ENCODE measurements around the gene NEURL1. TPM values are rescaled to one million over a fixed set of nuclear protein-coding genes. Genes with fewer than 3 reads are reported as not detected.
"Not testable (repeated sequence)": the region's sequence is repeated elsewhere in the genome, so short reads cannot be mapped to it uniquely, and the experiment has no call there.

NEURL1 gene
- total RNA-seq, 2 donors from 2014 or later = 0.37 to 0.48 TPM

DNA sequence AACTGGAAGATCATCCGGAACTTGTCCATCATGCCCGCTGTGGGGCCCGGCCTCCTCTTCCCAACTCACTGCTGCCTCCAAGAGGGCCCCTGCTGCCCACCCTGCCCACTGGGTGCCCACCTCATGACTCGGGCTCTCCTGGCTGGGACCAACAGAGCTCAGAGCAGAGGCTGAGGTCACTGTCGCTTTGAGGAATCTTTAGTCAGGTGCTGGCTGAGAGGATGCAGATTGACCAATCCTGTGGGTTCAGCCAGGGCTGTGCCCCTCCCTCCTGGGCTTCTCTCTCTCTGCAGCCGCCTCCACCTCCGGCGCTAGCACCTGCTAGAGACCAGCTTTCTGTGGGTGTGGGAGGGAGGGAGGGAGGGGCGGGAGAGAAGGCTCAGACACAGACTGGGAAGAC lies 34.8 kb upstream of the NEURL1 start, which contains the start of gene CALHM1:
Gene CALHM1, minus strand, starts transcription at position 181 of the 400 bp plus-strand sequence. Its CDS starts 149 bp downstream, at position 32.
- no peak for DNase-seq (ENCODE audit: low spot score)
- intact Hi-C loops (cut with DNase I) = no loop called here

DNA sequence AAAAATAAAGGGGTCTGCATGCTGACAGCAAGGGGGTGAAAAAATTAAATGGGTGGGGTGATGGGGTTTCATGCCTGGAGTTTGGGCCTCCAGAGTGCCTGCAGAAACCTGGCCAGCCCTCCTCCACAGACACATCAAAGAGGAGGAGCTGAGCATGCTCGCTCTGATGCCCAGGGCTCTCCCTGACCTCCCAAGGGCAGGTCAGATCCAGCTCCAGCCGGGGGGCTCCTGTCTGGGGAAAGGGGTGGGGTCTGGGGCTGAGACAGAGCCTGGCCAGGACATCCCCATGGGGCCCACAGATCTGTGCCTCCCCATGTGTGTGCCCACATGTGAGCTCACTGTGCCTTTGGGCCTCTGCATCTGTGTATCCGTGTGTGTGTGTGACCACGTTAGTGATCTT lies 33.9 kb upstream of the NEURL1 start:
- intact Hi-C loops (cut with DNase I) = no loop called here
- no peak for DNase-seq (ENCODE audit: low spot score)

DNA sequence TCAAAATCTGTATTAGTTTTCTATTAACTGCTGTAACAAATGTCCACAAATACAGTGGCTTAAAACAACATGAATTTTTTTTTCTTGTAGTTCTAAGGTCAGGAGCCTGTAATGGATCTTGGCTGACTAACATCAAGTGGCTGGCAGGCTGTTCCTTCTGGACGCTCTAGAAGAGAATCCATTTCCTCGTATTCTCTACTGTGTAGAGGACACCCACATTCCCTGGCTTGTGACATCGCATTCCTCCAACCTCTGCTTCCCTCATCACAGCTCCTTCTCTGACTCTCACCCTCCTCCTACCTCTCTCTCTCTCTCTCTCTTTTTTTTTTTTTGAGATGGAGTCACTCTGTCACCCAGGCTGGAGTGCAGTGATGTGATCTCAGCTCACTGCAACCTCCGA lies 30.0 kb upstream of the NEURL1 start:
- intact Hi-C loops (cut with DNase I) = no loop called here
- DNase-seq (ENCODE audit: low spot score) = no peak

DNA sequence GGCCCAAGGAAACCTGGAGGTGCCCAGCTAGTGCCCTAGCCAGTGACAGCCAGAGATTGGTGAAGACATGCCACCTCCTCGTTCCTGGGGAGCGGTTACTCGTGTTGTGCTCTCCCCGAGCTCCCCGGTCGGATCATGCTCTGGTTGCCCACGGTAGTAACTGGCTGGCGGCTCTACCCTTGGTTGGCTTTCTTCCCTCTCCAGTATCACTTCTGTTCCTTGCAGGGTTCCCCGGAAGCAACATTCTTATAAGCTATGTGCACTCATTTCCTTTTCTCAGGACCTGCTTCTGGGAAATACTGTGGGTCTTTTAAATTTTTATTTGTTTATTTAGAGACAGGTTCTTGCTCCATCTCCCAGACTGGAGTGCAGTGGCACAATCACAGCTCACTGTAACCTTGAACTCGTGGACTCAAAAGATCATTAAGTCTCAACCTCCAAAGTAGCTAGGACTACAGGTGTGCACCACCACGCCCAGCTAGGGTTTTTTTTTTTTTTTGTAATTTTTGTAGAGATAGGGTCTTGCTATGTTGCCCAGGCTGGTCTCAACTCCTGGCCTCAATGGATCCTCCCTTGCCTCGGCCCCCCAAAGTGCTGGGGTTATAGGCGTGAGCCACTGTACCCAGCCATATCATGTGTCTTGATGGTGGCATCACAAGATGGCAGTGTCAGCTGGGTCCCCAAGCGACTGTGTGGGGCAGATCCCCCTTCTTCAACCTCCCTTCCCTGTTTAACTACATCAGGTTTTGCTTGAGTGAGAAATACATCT lies 27.9 kb upstream of the NEURL1 start:
- no peak for DNase-seq (ENCODE audit: low spot score)
- intact Hi-C loops (cut with DNase I) = no loop called here

DNA sequence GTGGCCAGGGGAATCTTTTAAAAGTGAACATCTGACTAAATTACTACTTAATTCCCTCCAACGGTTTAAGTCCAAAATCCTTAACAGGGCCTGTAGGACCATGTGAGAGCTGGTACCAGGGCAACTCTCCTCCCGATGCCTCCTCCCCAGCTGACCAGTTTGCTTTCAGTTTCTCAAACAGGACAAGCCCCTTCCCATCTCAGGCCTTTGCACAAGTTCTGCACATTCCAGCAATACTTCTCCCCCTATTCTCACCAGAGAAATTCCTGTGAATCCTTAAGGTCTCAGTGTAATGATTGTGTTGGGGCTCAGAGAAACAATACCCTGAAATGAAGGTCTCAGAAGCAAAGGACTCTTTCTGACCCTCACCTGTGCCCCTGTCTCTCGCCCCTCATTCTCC lies 26.8 kb upstream of the NEURL1 start:
- no peak for DNase-seq (ENCODE audit: low spot score)
- intact Hi-C loops (cut with DNase I) = no loop called here

DNA sequence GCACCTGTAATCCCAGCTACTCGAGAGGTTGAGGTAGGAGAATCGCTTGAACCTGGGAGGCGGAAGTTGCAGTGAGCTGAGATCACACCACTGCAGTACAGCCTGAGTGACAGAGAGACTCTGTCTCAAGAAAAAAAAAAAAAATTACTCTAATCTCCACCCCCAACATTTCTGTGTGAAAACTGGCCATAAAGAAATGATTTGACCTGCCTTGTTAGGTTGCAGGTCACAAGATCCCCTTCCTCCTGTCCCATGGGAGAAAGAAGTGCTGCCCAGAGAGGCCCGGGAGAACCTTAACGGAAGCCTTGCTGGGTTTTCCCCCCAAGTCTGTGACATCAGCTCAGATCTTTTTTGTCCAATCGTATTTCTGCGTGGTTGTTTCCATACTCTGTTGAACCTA lies 26.1 kb upstream of the NEURL1 start:
- intact Hi-C loops (cut with DNase I) = no loop called here
- DNase-seq (ENCODE audit: low spot score) = no peak

DNA sequence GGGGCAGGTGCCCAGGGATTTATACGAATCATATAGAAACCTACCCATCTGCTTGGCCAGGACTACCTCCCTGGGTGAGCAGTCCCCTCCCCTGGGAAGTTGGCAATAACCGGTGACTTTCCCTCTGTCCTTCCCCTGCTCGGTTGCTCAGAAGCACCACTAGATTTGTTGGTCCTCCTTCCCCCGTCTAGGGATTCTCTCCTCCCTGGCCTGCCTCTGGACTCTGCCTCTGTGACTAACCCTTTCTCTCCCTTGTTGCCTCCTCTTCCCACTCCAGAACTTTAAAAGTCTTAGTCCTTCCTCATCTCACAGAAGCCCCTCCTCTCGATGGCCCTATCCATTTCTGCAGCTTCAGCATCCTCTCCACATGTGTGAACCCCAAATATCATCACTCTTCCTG lies 24.3 kb upstream of the NEURL1 start:
- DNase-seq (ENCODE audit: low spot score) = no peak
- intact Hi-C loops (cut with DNase I) = no loop called here

DNA sequence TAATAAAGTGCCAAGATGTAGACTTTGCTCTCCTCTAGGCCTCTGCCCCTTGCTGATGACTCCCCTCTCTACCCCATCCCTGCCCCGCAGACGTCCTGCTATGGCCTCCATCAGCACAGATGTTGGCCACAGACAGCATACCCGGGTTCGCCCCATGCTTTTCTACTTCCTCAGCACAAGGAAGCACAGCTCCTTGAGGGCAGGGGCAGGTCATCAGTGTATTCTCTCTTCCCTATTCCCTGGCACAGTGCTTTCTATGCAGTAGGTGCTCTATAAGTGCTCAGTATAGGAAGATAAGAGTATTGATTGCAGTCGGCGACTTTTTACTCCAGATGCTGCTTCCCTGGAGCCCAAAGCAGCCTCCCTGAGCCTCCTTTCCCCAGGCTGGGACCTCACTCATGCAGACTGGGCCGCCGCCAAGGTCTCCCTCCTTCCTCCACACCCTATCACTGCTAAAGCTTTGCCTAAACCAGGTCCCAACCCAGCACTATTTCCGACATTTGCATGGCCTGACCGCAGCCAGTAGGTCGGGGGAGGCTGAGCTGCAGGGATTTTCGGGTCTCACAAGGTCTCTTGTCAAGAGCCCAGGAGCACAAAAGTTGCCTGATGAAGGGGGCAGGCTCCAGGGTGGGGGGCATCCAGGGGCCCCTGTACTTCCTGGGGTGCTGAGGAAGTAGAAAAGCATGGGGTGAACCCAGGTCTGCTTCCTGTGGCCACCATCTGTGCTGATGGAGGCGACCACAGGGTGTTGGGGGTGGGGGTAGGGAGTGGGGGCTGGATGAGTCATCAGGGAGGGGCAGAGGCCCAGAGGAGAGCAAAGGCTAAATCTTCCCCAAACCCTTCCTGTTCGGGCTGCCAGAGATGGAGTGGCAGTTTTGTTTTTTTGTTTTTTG lies 22.5 kb upstream of the NEURL1 start:
- DNase-seq (ENCODE audit: low spot score) = peak; percentile 91
- intact Hi-C loops (cut with DNase I) = no loop called here

DNA sequence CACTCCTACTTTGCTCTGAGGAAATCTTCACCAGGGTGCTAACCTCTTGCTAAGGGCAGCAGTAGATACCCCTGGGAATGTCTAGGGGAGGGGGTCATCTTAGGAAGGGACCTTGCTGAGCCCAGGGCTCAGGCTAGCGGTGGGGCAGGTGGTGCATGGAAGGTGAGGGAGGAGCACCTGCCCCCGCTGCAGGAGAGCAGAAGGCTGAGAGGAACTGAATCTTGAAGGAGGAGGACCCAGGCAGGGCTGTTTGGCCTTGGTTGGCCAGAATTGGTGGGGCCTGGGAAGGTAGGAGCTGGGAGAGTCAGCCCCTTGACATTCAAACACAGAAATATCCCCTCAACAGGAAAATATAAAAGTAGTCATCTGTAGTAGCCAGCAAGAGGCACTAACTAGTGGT lies 21.5 kb upstream of the NEURL1 start:
- intact Hi-C loops (cut with DNase I) = no loop called here
- DNase-seq (ENCODE audit: low spot score) = no peak

DNA sequence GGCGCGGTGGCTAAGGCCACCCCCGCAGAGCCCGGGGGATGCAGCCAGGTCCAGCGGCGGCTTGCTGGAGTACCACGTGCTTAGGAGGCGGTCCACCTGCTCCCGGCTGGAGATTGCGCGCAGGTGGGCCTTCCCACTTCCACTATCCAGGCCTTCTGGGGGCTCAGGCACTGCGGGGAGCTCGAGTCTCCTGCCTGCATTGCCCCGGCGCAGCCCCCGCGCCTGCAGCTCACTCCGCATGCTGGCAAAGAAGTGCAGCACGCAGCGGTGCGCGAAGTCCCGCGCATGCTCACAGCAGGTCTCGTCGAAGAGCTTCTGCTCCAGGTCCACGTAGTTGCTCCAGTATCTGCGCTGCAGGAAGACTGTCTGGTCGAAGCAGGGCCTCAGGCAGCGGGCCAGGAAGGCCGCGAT lies 20.2 kb upstream of the NEURL1 start:
- no peak for DNase-seq (ENCODE audit: low spot score)
- intact Hi-C loops (cut with DNase I) = no loop called here

DNA sequence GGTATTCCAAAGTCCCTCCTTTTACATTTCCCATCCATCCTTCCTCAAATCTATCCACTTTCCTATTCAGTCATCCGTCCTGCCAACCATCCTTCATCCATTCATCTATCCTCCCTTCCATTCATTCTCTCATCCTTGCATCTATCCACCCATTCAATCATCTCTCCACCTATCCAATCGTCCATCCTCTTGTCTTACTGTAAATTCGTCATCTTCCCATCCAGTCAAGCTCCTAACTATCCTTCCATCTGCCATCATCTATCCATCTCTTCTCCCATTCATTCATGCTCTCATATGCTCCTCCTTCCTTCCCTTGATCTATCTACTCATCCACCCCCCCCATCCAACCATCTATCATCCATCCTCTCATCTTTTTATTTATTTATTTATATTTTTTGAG lies 19.4 kb upstream of the NEURL1 start:
- intact Hi-C loops (cut with DNase I) = no loop called here
- DNase-seq (ENCODE audit: low spot score) = no peak

DNA sequence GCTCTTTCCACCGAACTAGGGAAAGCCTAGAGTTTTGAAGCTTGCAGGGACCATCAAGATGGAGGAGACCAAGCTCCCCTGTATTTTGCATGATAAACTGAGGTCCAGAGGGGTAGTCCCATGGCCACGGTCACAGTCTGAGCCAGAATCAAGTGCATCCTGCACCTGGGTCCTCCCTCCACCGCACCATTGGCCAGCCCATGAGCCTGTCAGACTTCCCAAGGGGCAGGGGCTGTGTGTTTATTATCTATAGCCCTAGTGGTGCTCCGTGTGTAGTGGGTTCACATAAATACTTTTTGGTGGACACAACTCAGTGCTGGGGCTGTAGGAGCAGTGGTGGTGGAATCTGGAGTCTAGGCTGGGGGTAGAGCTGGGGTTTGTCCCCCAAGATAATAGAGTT lies 18.1 kb upstream of the NEURL1 start:
- intact Hi-C loops (cut with DNase I) = no loop called here
- no peak for DNase-seq (ENCODE audit: low spot score)

DNA sequence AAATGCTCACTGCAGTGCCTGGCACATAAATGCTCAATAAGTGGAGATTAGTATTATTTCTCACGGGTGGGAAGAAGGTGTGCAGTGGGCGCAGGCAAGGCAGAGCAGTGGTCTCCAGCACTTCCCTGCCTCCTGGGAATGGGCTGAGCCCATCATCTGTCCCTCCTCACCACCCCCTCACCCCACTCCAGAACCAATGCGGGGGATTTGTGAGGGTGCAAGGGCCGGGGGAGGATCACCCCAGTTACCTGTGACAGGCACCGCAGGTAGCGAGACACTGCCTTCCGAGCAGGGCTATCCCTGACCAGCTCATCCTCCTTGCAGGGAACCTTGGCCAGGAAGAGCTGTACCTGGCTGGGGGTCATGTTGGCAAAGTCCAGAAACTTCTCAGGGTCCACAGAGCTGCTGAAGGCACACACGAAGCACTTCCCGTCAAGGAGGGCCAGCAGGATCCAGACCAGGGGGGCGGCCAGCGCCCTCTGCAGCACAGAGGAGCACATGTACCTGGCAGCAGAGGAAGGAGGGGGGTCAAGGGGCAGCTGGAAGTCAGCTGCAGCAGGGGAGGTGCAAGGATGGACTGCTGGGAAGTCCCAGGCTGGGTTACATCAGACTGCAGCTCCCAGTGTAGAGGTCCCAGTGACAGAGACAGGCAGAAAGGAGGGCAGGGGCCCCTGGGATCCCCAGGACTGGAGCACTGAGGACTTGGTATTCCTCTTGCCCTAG lies 17.3 kb upstream of the NEURL1 start:
- intact Hi-C loops (cut with DNase I) = no loop called here
- no peak for DNase-seq (ENCODE audit: low spot score)

DNA sequence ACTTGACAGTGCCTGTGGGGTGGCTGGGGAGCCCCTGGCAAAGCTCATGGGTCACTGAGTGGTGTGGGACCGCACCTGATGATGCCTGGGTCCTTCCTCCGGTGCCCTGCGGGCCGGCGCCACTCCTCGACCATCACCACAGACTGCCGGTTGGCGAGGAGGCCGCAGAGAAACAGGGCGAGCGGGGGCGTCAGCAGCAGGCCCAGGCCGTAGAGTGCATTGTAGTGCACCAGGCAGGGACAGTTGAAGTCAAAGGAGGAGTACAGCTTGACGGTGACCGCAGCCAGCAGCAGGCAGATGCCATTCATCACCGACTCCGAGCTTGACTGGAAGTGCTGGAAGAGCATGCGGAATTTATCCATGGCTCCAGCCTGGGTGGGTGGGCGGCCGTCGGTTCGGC lies 14.8 kb upstream of the NEURL1 start:
- DNase-seq (ENCODE audit: low spot score) = no peak
- intact Hi-C loops (cut with DNase I) = no loop called here

DNA sequence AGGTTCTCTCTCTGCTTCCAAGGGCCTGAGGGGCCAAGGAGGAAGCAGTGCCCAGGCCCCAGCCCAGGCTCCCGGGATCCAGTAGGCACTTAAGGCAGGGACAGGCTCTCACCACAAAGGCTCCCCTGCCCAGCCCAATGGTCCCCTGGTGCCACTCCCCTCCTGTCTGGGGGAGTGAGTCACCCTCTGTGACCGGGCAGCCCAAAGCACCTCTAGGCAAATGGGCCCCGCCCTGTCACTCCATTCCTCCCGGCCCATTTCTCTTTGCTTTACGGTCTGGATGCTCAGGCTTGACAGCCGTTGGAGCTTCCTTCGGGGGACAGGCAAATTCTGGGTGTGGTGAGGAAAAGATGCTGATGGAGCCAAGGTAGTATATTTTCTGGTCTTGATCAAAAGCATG lies 14.4 kb upstream of the NEURL1 start, which contains the start of gene CALHM3:
Gene CALHM3, minus strand, starts transcription at position 106 of the 400 bp plus-strand sequence. CDS start 208 bp downstream, outside the sequence.
- intact Hi-C loops (cut with DNase I) = no loop called here
- DNase-seq (ENCODE audit: low spot score) = no peak

DNA sequence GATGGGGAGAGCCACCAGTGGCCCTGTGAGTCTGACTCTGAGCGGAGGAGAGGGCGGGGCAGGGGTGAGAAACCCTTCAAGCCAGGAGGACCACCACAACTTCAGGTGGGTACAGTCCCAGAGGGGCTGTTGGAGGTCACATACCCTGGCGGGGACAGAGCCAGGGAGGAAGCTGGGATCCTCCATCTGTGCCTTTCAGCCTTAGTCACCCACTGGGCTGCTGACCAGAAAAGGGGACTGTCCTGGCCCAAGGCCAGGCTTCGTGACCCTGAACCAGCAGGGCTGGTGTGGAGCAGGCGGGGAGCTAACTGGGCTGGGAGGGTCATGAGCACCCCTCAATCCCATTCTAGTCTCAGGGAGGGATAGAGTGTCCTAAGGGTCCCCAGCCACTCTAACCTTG lies 13.0 kb upstream of the NEURL1 start:
- no peak for DNase-seq (ENCODE audit: low spot score)
- intact Hi-C loops (cut with DNase I) = no loop called here

DNA sequence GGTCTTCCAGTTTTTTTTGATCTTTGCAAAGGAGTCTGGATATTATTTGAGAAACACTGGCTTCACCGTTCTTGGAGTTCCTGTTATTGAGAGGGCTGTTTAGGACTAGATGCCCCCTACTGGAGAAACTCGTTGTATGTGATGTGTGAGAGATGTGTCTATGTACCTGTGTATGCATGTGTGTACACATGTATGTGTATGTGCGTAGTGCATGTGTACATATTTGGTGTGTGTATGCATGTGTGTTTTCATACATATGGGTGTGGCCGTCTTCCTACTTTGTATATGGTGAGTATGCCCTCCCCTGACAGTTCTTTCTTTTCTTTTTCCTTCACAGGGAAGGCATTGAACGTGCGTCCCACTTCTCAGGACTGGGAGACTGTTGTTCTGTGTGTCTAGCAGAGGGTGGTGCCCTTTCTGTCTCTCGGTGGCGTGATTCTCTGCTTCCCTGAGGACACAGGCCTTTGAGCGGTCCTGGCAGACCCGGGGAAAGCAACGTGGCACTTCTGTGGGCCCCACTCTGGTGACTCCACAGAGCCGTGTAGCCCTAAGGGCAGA lies 11.5 kb upstream of the NEURL1 start:
- DNase-seq (ENCODE audit: low spot score) = no peak
- intact Hi-C loops (cut with DNase I) = no loop called here

DNA sequence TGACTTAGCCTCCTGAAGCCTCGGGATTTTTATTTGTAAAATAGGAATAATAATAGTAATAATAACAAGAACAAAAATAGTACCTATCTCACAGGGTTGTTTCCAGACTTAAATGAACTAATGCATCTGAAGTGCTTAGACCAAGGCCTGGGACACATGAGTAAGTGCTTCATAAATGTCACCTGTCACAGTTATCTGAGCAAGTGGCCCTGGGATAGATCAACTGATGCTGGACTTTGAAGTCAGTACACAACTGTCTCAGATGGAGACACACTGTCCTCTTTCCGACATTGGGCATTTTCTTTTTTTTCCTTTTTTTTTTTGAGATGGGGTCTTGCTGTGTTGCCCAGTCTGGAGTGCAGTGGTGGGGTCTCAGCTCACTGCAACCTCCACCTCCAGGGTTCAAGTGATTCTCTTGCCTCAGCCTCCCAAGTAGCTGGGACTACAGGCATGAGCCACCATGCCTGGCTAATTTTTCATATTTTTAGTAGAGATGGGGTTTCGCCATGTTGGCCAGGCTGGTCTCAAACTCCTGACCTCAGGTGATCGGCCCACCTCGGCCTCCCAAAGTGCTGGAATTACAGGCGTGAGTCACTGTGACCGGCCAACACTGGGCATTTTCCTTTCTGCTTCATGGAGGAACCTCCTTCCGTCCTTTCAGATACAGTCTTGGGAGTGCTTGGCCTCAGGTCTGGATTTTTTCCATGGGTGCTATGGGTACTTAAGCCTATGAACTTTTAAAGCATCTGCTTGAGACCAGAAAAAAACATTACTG lies 6.7 kb upstream of the NEURL1 start:
- intact Hi-C loops (cut with DNase I) = loop anchor here (2.0 to 5.0 kb wide), 2 partner anchors 70 kb away; no protein-coding TSS in a partner anchor
- not testable (repeated sequence) for DNase-seq (ENCODE audit: low spot score)

DNA sequence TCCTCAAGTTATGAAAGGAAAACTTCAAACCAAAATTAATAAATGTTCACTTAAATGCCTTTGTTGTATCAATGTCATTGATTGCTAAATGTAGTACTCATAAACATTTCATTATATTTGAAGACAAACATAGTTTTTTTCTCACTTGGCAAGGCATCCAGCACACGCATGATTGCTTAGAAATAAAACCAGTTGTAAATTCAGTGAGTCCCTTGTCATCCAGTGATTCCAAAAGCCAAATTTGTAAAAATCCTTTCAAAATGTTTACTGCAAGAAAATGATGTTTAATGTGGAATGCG lies 6.1 kb upstream of the NEURL1 start:
- intact Hi-C loops (cut with DNase I) = loop anchor here (2.0 to 5.0 kb wide), 2 partner anchors 70 to 71 kb away; no protein-coding TSS in a partner anchor

More for the DNA sequence above, 6.1 kb upstream of the NEURL1 start:
- no peak for DNase-seq (ENCODE audit: low spot score)
